Measurements from ENCODE around the gene BBOX1. TPM values are rescaled to one million over a fixed set of nuclear protein-coding genes. Genes with fewer than 3 reads are reported as not detected.

Gene BBOX1
- total and polyA plus RNA-seq, 2 donors (not counting 1 experiment from before 2014, with no cell fraction given), result not detected

GRCh38 chr11:27024865-27025264, 15.8 kb upstream of the BBOX1 start:
- Histone ChIP-seq H3K9me3 (ENCODE audit: control insufficient read depth, insufficient read depth, low read depth, low read length) (no peaks in the 10 kb centered on the region), H2AFZ (ENCODE audit: low read length) (no peak overlapping the region), H3K4me1 (ENCODE audit: control insufficient read depth, extremely low read depth, insufficient read depth, low read length) (no peaks in the 10 kb centered on the region), H3K27ac (ENCODE audit: insufficient read depth, low read length) (no peak overlapping the region), H3K27me3 (ENCODE audit: control insufficient read depth, insufficient read depth, low read length) (no peaks in the 10 kb centered on the region), H4K20me1 (ENCODE audit: control insufficient read depth, extremely low read depth, insufficient read depth, low read length) (no peaks in the 10 kb centered on the region), H3K79me2 (ENCODE audit: control insufficient read depth, insufficient read depth, low read length) (no peaks in the 10 kb centered on the region), H3K4me3 (replicated peaks in 1 of 4; ENCODE audit: control extremely low read depth in 1 of 4, insufficient read depth in 1 of 4, low read depth in 3 of 4, low read length in 4 of 4) (no peak overlapping the region), H3K36me3 (ENCODE audit: control insufficient read depth, insufficient read depth, low read length) (no peaks in the 10 kb centered on the region), H3K9ac (ENCODE audit: insufficient read depth, low read length) (no peak overlapping the region), H3K4me2 (ENCODE audit: extremely low read depth, insufficient read depth, low read length) (no peak overlapping the region)
- TF ChIP-seq, protein P1, sequence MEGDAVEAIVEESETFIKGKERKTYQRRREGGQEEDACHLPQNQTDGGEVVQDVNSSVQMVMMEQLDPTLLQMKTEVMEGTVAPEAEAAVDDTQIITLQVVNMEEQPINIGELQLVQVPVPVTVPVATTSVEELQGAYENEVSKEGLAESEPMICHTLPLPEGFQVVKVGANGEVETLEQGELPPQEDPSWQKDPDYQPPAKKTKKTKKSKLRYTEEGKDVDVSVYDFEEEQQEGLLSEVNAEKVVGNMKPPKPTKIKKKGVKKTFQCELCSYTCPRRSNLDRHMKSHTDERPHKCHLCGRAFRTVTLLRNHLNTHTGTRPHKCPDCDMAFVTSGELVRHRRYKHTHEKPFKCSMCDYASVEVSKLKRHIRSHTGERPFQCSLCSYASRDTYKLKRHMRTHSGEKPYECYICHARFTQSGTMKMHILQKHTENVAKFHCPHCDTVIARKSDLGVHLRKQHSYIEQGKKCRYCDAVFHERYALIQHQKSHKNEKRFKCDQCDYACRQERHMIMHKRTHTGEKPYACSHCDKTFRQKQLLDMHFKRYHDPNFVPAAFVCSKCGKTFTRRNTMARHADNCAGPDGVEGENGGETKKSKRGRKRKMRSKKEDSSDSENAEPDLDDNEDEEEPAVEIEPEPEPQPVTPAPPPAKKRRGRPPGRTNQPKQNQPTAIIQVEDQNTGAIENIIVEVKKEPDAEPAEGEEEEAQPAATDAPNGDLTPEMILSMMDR (conservative IDR thresholded peaks at IDR 0.05 in 1 of 2, IDR thresholded peaks at IDR 0.05 in 1 of 2; ENCODE audit: low read depth in 1 of 2, low read length in 2 of 2), result no peak
- no peak for DNase-seq (ENCODE audit: low read depth in 2 of 2)

DNA sequence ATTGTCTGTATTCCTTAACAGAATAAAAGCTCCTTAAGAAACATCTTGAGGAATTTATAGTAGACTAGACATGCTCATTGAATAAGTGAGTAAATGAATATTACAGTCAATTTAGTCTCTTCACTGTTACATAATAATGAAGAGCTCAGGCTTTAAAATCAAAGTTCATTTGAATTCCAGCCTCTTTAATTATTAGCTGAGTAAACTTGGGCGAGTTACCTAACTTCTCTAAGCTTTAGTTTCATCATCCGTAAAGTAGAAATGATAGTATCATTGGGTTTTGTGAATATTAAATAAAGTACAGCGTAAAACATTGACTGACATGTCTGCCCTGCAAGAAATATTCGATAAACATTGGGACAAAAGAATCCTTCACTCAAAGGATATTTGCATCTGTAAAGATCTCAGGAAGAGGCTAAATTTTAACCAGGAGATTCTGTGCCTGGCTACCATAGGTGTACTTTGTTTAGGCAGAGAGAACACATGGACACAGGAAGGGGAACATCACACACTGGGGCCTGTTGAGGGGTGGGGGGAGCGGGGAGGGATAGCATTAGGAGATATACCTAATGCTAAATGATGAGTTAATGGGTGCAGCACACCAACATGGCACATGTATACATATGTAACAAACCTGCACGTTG, 15.2 kb upstream of the BBOX1 start:
- DNase-seq (ENCODE audit: low read depth in 2 of 2), result no peak
- no peaks in the 10 kb centered on the region for H3K9me3 ChIP-seq (ENCODE audit: control insufficient read depth, insufficient read depth, low read depth, low read length)
- H3K4me1 ChIP-seq (ENCODE audit: control insufficient read depth, extremely low read depth, insufficient read depth, low read length), result no peaks in the 10 kb centered on the region
- no peak overlapping the region for H3K4me2 ChIP-seq (ENCODE audit: extremely low read depth, insufficient read depth, low read length)
- no peak overlapping the region for H2AFZ ChIP-seq (ENCODE audit: low read length)
- H3K79me2 ChIP-seq (ENCODE audit: control insufficient read depth, insufficient read depth, low read length), result no peaks in the 10 kb centered on the region
- TF ChIP-seq, protein P1 (conservative IDR thresholded peaks at IDR 0.05 in 1 of 2, IDR thresholded peaks at IDR 0.05 in 1 of 2; ENCODE audit: low read depth in 1 of 2, low read length in 2 of 2), result no peak
- no peak for TF ChIP-seq EZH2 (IDR thresholded peaks at IDR 0.05; ENCODE audit: low read length, missing control alignments)
- H3K27me3 ChIP-seq (ENCODE audit: control insufficient read depth, insufficient read depth, low read length), result no peaks in the 10 kb centered on the region
- H3K27ac ChIP-seq (ENCODE audit: insufficient read depth, low read length), result no peak overlapping the region
- no peaks in the 10 kb centered on the region for H4K20me1 ChIP-seq (ENCODE audit: control insufficient read depth, extremely low read depth, insufficient read depth, low read length)
- no peaks in the 10 kb centered on the region for H3K36me3 ChIP-seq (ENCODE audit: control insufficient read depth, insufficient read depth, low read length)
- H3K4me3 ChIP-seq (replicated peaks in 1 of 4; ENCODE audit: control extremely low read depth in 1 of 4, insufficient read depth in 1 of 4, low read depth in 3 of 4, low read length in 4 of 4), result no peak overlapping the region
- no peak overlapping the region for H3K9ac ChIP-seq (ENCODE audit: insufficient read depth, low read length)

GRCh38 chr11:27025957-27026733, 14.5 kb upstream of the BBOX1 start:
- DNase-seq (ENCODE audit: low read depth in 2 of 2), result no peak
- no peak overlapping the region for H3K27ac ChIP-seq (ENCODE audit: insufficient read depth, low read length)
- no peak overlapping the region for H3K4me2 ChIP-seq (ENCODE audit: extremely low read depth, insufficient read depth, low read length)
- TF ChIP-seq EZH2 (IDR thresholded peaks at IDR 0.05; ENCODE audit: low read length, missing control alignments), result no peak
- TF ChIP-seq, protein P1 (conservative IDR thresholded peaks at IDR 0.05 in 1 of 2, IDR thresholded peaks at IDR 0.05 in 1 of 2; ENCODE audit: low read depth in 1 of 2, low read length in 2 of 2), result no peak
- H3K27me3 ChIP-seq (ENCODE audit: control insufficient read depth, insufficient read depth, low read length), result no peaks in the 10 kb centered on the region
- H4K20me1 ChIP-seq (ENCODE audit: control insufficient read depth, extremely low read depth, insufficient read depth, low read length), result no peaks in the 10 kb centered on the region
- H3K4me3 ChIP-seq (replicated peaks in 1 of 4; ENCODE audit: control extremely low read depth in 1 of 4, insufficient read depth in 1 of 4, low read depth in 3 of 4, low read length in 4 of 4), result no peak overlapping the region
- H3K9me3 ChIP-seq (ENCODE audit: control insufficient read depth, insufficient read depth, low read depth, low read length), result no peaks in the 10 kb centered on the region
- H3K4me1 ChIP-seq (ENCODE audit: control insufficient read depth, extremely low read depth, insufficient read depth, low read length), result no peaks in the 10 kb centered on the region
- H3K79me2 ChIP-seq (ENCODE audit: control insufficient read depth, insufficient read depth, low read length), result no peaks in the 10 kb centered on the region
- no peaks in the 10 kb centered on the region for H3K36me3 ChIP-seq (ENCODE audit: control insufficient read depth, insufficient read depth, low read length)
- H3K9ac ChIP-seq (ENCODE audit: insufficient read depth, low read length), result no peak overlapping the region
- H2AFZ ChIP-seq (ENCODE audit: low read length), result no peak overlapping the region
